ENCODE results near the gene CABCOCO1. TPM values are rescaled to one million over a fixed set of nuclear protein-coding genes. Genes with fewer than 3 reads are reported as not detected.

CABCOCO1 gene
- total and polyA plus RNA-seq, 8 donors: 0.19 to 2.7 (median 0.31) TPM; not detected in 4

- WGBS, 2 donors: 84 to 87% methylated on average over 4 of the region's 4 CpGs
- ATAC-seq (no peak), FAIRE-seq (no peak), DNase-seq (no peak)
- H3K9me3 ChIP-seq: no peaks in the 10 kb centered on the region
- no peak overlapping the region for H3K4me3 ChIP-seq
- no peak for TF ChIP-seq CTCF (IDR thresholded peaks at IDR 0.05)
- no peak overlapping the region for H3K27ac ChIP-seq
- no peaks in the 10 kb centered on the region for H3K27me3 ChIP-seq
- no peaks in the 10 kb centered on the region for H3K36me3 ChIP-seq
- peaks cover 0 to 3% (median 0%) of the 10 kb centered on the region in 3 donors for H3K4me1 ChIP-seq
- intact Hi-C loops (cut with DNase I): no loop called here
Measured at GRCh38 chr10:61632057-61632670, 30.6 kb upstream of the CABCOCO1 start.

GRCh38 chr10:61633665-61634064 lies 29.1 kb upstream of the CABCOCO1 start:
- H3K27ac ChIP-seq: no peak overlapping the region
- no peaks in the 10 kb centered on the region for H3K9me3 ChIP-seq
- H3K4me1 ChIP-seq: peaks cover 0 to 3% (median 0%) of the 10 kb centered on the region in 3 donors
- intact Hi-C loops (cut with DNase I): no loop called here
- H3K27me3 ChIP-seq: no peaks in the 10 kb centered on the region
- H3K36me3 ChIP-seq: no peaks in the 10 kb centered on the region
- no peak for TF ChIP-seq CTCF (IDR thresholded peaks at IDR 0.05)
- ATAC-seq (peak in 1 of 4 donors; percentile 23), FAIRE-seq (no peak), DNase-seq (no peak)
- 13 to 21% methylated on average over 3 of the region's 3 CpGs for WGBS, 2 donors
- no peak overlapping the region for H3K4me3 ChIP-seq

- DNase-seq (no peak), ATAC-seq (no peak), FAIRE-seq (no peak)
- intact Hi-C loops (cut with DNase I): no loop called here
- no peaks in the 10 kb centered on the region for H3K9me3 ChIP-seq
- no peaks in the 10 kb centered on the region for H3K27me3 ChIP-seq
- H3K4me1 ChIP-seq: peaks cover 0 to 3% (median 0%) of the 10 kb centered on the region in 3 donors
- 76 to 83% methylated on average over 1 of the region's 1 CpG for WGBS, 2 donors
- no peak overlapping the region for H3K4me3 ChIP-seq
- TF ChIP-seq CTCF (IDR thresholded peaks at IDR 0.05): no peak
- H3K27ac ChIP-seq: no peak overlapping the region
- H3K36me3 ChIP-seq: no peaks in the 10 kb centered on the region
Measured at GRCh38 chr10:61634746-61635145, 28.0 kb upstream of the CABCOCO1 start.

- H3K36me3 ChIP-seq: no peaks in the 10 kb centered on the region
- no peak for FAIRE-seq
- peak overlapping the region in 2 of 4 donors; percentile 1 to 48 for H3K27ac ChIP-seq
- H3K9me3 ChIP-seq: no peaks in the 10 kb centered on the region
- intact Hi-C loops (cut with DNase I): no loop called here
- TF ChIP-seq CTCF (IDR thresholded peaks at IDR 0.05): no peak
- DNase-seq: no peak
- peaks cover 0 to 3% (median 0%) of the 10 kb centered on the region in 3 donors for H3K4me1 ChIP-seq
- ATAC-seq: peak in 1 of 4 donors; percentile 26
- 62 to 77% methylated on average over 2 of the region's 2 CpGs for WGBS, 2 donors
- H3K27me3 ChIP-seq: no peaks in the 10 kb centered on the region
- no peak overlapping the region for H3K4me3 ChIP-seq
Measured at GRCh38 chr10:61635471-61635870, 27.3 kb upstream of the CABCOCO1 start.

GRCh38 chr10:61635932-61636331 lies 26.8 kb upstream of the CABCOCO1 start:
- Histone ChIP-seq H3K36me3 (no peaks in the 10 kb centered on the region), H3K27me3 (no peaks in the 10 kb centered on the region), H3K27ac (peak overlapping the region in 2 of 4 donors; percentile 1 to 48), H3K9me3 (no peaks in the 10 kb centered on the region), H3K4me1 (peaks cover 0 to 3% (median 0%) of the 10 kb centered on the region in 3 donors), H3K4me3 (no peak overlapping the region)
- peak in 2 of 4 donors; percentile 61 to 70 for ATAC-seq
- intact Hi-C loops (cut with DNase I): no loop called here
- TF ChIP-seq CTCF (IDR thresholded peaks at IDR 0.05): no peak
- FAIRE-seq: no peak
- DNase-seq: no peak

All from pancreas (tissue), 10 donors.